KMS-11 (cell line): ENCODE data around the gene ULK2.

Experiments
- H2AFZ ChIP-seq: fragments of 200-600 bp; sonication (generic); 2 replicates; pipeline ENCODE4 v1.6.1; 2016; ENCODE audit warnings: antibody characterized with exemption, mixed run types, low read depth
- H3K27ac ChIP-seq: fragments of 200-600 bp; sonication (generic); 2 replicates; pipeline ENCODE4 v1.6.1; 2016; ENCODE audit warnings: mild to moderate bottlenecking, mixed run types
- H3K27me3 ChIP-seq: fragments of 200-600 bp; sonication (generic); 2 replicates; pipeline ENCODE4 v1.6.1; 2017; ENCODE audit warnings: mild to moderate bottlenecking, low read depth, mixed run types, moderate library complexity; ENCODE audit not compliant: insufficient read depth
- H3K36me3 ChIP-seq: fragments of 200-600 bp; sonication (generic); 2 replicates; pipeline ENCODE4 v1.6.1; 2017; ENCODE audit warnings: mild to moderate bottlenecking, mixed run types; ENCODE audit not compliant: insufficient read depth
- H3K4me1 ChIP-seq: fragments of 200-600 bp; sonication (generic); 2 replicates; pipeline ENCODE4 v1.6.1; 2016; ENCODE audit warnings: mild to moderate bottlenecking, low read depth, mixed run types; ENCODE audit not compliant: poor library complexity, severe bottlenecking
- H3K4me2 ChIP-seq: fragments of 200-600 bp; sonication (generic); 2 replicates; pipeline ENCODE4 v1.7.0; 2016; ENCODE audit warnings: mild to moderate bottlenecking, mixed run types
- H3K4me3 ChIP-seq: fragments of 200-600 bp; sonication (generic); IDR thresholded peaks from 2 replicates; pipeline ENCODE4 v1.6.1; 2017; ENCODE audit warnings: low read depth, low read length, mixed read lengths; ENCODE audit not compliant: insufficient read depth
- H3K79me2 ChIP-seq: fragments of 200-600 bp; sonication (generic); 2 replicates; pipeline ENCODE4 v1.6.1; 2016; ENCODE audit warnings: low read depth, mixed run types; ENCODE audit not compliant: insufficient read depth
- H3K9ac ChIP-seq: fragments of 200-600 bp; sonication (generic); 2 replicates; pipeline ENCODE4 v1.6.1; 2016; ENCODE audit warnings: mild to moderate bottlenecking, mixed run types
- H4K20me1 ChIP-seq: fragments of 200-600 bp; sonication (generic); 2 replicates; pipeline ENCODE4 v1.6.1; 2016; ENCODE audit warnings: mild to moderate bottlenecking, mixed run types; ENCODE audit not compliant: insufficient read depth
- CTCF ChIP-seq: fragments of 200-600 bp; sonication (generic); conservative IDR thresholded peaks from 2 replicates; pipeline ENCODE4 v1.6.1; 2017; ENCODE audit warnings: low read depth, mild to moderate bottlenecking, antibody characterized with exemption, low read length, moderate library complexity, mixed read lengths

ULK2 gene

GRCh38 chr17:19876529-19877161 lies 8.9 kb upstream of the ULK2 start:
- H3K4me3 ChIP-seq: no peak overlapping the region
- no peaks in the 10 kb centered on the region for H4K20me1 ChIP-seq

DNA sequence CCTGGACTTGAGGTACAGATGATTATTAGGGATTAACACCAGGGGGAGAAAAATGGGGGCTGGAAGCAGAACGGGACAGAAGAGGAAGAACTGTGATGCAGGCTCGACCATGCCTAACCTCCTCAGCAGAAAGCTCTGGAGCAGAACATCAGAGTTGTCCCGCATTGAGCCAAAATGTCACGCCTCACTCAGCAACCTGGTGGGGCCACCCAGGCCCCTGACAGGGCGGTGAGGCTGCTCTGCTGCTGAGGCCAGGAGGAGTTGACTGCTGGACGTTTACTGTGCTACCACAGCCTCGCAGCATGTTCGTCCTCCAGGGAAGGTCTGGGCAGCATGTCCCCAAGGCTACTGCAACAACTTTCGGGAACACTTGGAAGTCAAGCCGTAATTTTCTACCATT lies 6.5 kb upstream of the ULK2 start:
- TF ChIP-seq CTCF: no peak
- Histone ChIP-seq H3K79me2 (no peaks in the 10 kb centered on the region), H3K4me3 (no peak overlapping the region), H3K9ac (no peak overlapping the region), H3K27ac (no peak overlapping the region), H3K4me1 (no peaks in the 10 kb centered on the region), H3K4me2 (no peak overlapping the region), H3K27me3 (no peaks in the 10 kb centered on the region), H4K20me1 (no peaks in the 10 kb centered on the region), H2AFZ (no peak overlapping the region), H3K36me3 (no peaks in the 10 kb centered on the region)

More at GRCh38 chr17:19876529-19877161, 8.9 kb upstream of the ULK2 start:
- no peaks in the 10 kb centered on the region for H3K79me2 ChIP-seq
- no peak overlapping the region for H3K9ac ChIP-seq
- no peaks in the 10 kb centered on the region for H3K36me3 ChIP-seq
- H3K27ac ChIP-seq: no peak overlapping the region
- H3K27me3 ChIP-seq: no peaks in the 10 kb centered on the region
- TF ChIP-seq CTCF: no peak
- H3K4me2 ChIP-seq: no peak overlapping the region
- H2AFZ ChIP-seq: no peak overlapping the region
- no peaks in the 10 kb centered on the region for H3K4me1 ChIP-seq

DNA sequence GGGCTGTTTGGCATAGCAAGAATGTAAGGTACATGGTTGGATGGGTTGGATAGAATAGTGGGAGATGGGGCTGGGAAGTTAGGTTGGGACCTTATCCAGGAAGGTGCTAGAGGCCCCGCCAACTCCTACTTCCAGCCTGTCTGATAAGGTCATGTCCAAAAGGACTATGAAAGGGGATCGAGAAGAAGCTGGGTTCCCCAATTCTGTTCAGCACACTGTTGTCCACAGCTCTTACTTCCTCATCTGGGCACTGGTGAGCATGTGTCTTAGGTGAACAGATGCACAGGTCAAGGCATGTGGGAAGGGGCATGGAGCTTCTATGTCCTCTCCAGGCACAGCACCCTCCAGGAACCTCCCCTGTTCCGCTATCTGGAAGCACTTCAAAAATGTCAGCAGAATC lies 5.6 kb upstream of the ULK2 start:
- H2AFZ ChIP-seq: no peak overlapping the region
- no peak for TF ChIP-seq CTCF
- no peaks in the 10 kb centered on the region for H3K79me2 ChIP-seq
- H3K27me3 ChIP-seq: no peaks in the 10 kb centered on the region
- no peak overlapping the region for H3K9ac ChIP-seq
- no peaks in the 10 kb centered on the region for H3K4me1 ChIP-seq
- no peaks in the 10 kb centered on the region for H3K36me3 ChIP-seq
- no peaks in the 10 kb centered on the region for H4K20me1 ChIP-seq
- H3K4me3 ChIP-seq: no peak overlapping the region
- H3K27ac ChIP-seq: no peak overlapping the region
- no peak overlapping the region for H3K4me2 ChIP-seq

- peaks cover 7% of the 10 kb centered on the region for H3K4me1 ChIP-seq
- no peaks in the 10 kb centered on the region for H3K36me3 ChIP-seq
- H4K20me1 ChIP-seq: no peaks in the 10 kb centered on the region
- H3K27me3 ChIP-seq: no peaks in the 10 kb centered on the region
- H2AFZ ChIP-seq: peak overlapping the region; percentile 86
- no peak overlapping the region for H3K4me3 ChIP-seq
- H3K79me2 ChIP-seq: no peaks in the 10 kb centered on the region
- no peak overlapping the region for H3K9ac ChIP-seq
- no peak overlapping the region for H3K27ac ChIP-seq
- no peak overlapping the region for H3K4me2 ChIP-seq
- TF ChIP-seq CTCF: no peak
These were observed 301 bp upstream of the ULK2 start for GRCh38 chr17:19868079-19868395.
